HepG2 (cell line): ENCODE results near the gene NXPE4.

Experiments used
- EZH2 ChIP-seq: conservative IDR thresholded peaks from 2 replicates; pipeline ENCODE4 v1.6.1; 2012; ENCODE audit warnings: mild to moderate bottlenecking, low read depth, low read length, moderate library complexity
- SP2 ChIP-seq: sonication (generic); formaldehyde crosslinking; IDR thresholded peaks from 2 replicates; pipeline ENCODE4 v1.5.1; 2020; ENCODE audit warnings: mild to moderate bottlenecking, missing genetic modification reagents
- ZNF570 ChIP-seq: sonication (generic); formaldehyde crosslinking; IDR thresholded peaks from 2 replicates; pipeline ENCODE4 v1.4.0; 2020; ENCODE audit warnings: mild to moderate bottlenecking, missing genetic modification reagents, borderline replicate concordance

- no peak for TF ChIP-seq SP2 (CRISPR knock-in tag)
- no peak for TF ChIP-seq EZH2
- no peak for TF ChIP-seq ZNF570 (CRISPR knock-in tag)
Observed at GRCh38 chr11:114606003-114606801, 10.6 kb upstream of the NXPE4 start.
